Effector memory CD4-positive, alpha-beta T cell (primary cell): ENCODE data around the gene C9orf50.

Experiments used
- DNase-seq, 3 donors: peaks; one replicate each; pipeline ENCODE4 v3.0.0-alpha.2; 2020
- H3K27ac ChIP-seq: 2 replicates; pipeline ENCODE4 v1.7.0; 2013; ENCODE audit warnings: mild to moderate bottlenecking, low read length, moderate library complexity; ENCODE audit not compliant: insufficient read depth, poor library complexity, severe bottlenecking
- H3K27me3 ChIP-seq: replicated peaks from 2 replicates; pipeline ENCODE4 v1.7.0; 2013; ENCODE audit warnings: mild to moderate bottlenecking, low read length; ENCODE audit not compliant: insufficient read depth, control insufficient read depth, poor library complexity, severe bottlenecking
- H3K36me3 ChIP-seq: 2 replicates; pipeline ENCODE4 v1.7.0; 2013; ENCODE audit warnings: mild to moderate bottlenecking, low read length, moderate library complexity; ENCODE audit not compliant: control insufficient read depth, insufficient read depth
- H3K4me1 ChIP-seq: 2 replicates; pipeline ENCODE4 v1.7.0; 2013; ENCODE audit warnings: low read length, mild to moderate bottlenecking; ENCODE audit not compliant: control insufficient read depth, insufficient read depth, poor library complexity, severe bottlenecking
- H3K4me3 ChIP-seq: 2 replicates; pipeline ENCODE4 v1.7.0; 2013; ENCODE audit warnings: low read length, low read depth, mild to moderate bottlenecking; ENCODE audit not compliant: insufficient read depth, poor library complexity, severe bottlenecking
- H3K9me3 ChIP-seq: 2 replicates; pipeline ENCODE4 v1.7.0; 2013; ENCODE audit warnings: mild to moderate bottlenecking, low read length, moderate library complexity; ENCODE audit not compliant: control insufficient read depth

The C9orf50 gene

GRCh38 chr9:129624947-129625346 lies 4.0 kb upstream of the C9orf50 start:
- H3K9me3 ChIP-seq = no peaks in the 10 kb centered on the region
- DNase-seq = peak in 1 of 3 donors; percentile 37
- H3K27ac ChIP-seq = no peak overlapping the region
- peaks cover 21% of the 10 kb centered on the region for H3K27me3 ChIP-seq
- H3K36me3 ChIP-seq = no peaks in the 10 kb centered on the region
- no peak overlapping the region for H3K4me3 ChIP-seq
- peaks cover 49% of the 10 kb centered on the region for H3K4me1 ChIP-seq

- DNase-seq = peak; percentile 36 to 55 (median 39)
- Histone ChIP-seq H3K4me3 (no peak overlapping the region), H3K36me3 (no peaks in the 10 kb centered on the region), H3K9me3 (no peaks in the 10 kb centered on the region), H3K27me3 (peaks cover 25% of the 10 kb centered on the region), H3K4me1 (peaks cover 48% of the 10 kb centered on the region), H3K27ac (no peak overlapping the region)
These were observed 3.4 kb upstream of the C9orf50 start for GRCh38 chr9:129624168-129624759.

GRCh38 chr9:129623331-129623730 lies 2.4 kb upstream of the C9orf50 start:
- Histone ChIP-seq H3K27ac (no peak overlapping the region), H3K4me3 (no peak overlapping the region), H3K27me3 (peaks cover 28% of the 10 kb centered on the region), H3K36me3 (no peaks in the 10 kb centered on the region), H3K4me1 (peaks cover 42% of the 10 kb centered on the region), H3K9me3 (no peaks in the 10 kb centered on the region)
- no peak for DNase-seq

- no peak for DNase-seq
- Histone ChIP-seq H3K27me3 (peaks cover 28% of the 10 kb centered on the region), H3K9me3 (no peaks in the 10 kb centered on the region), H3K27ac (no peak overlapping the region), H3K4me1 (peaks cover 18% of the 10 kb centered on the region), H3K36me3 (no peaks in the 10 kb centered on the region), H3K4me3 (no peak overlapping the region)
These were observed 873 bp downstream of the C9orf50 start for GRCh38 chr9:129619787-129620668.

GRCh38 chr9:129617167-129617566 lies 3.7 kb downstream of the C9orf50 start:
- Histone ChIP-seq H3K27ac (no peak overlapping the region), H3K36me3 (no peaks in the 10 kb centered on the region), H3K27me3 (peaks cover 28% of the 10 kb centered on the region), H3K4me3 (no peak overlapping the region), H3K4me1 (peaks cover 9% of the 10 kb centered on the region), H3K9me3 (no peaks in the 10 kb centered on the region)
- DNase-seq = no peak

GRCh38 chr9:129615407-129616285 lies 5.3 kb downstream of the C9orf50 start:
- H3K4me1 ChIP-seq = peaks cover 16% of the 10 kb centered on the region
- H3K36me3 ChIP-seq = no peaks in the 10 kb centered on the region
- H3K27ac ChIP-seq = no peak overlapping the region
- H3K4me3 ChIP-seq = no peak overlapping the region
- no peak for DNase-seq
- peaks cover 14% of the 10 kb centered on the region for H3K27me3 ChIP-seq
- H3K9me3 ChIP-seq = no peaks in the 10 kb centered on the region

- H3K4me1 ChIP-seq = peaks cover 12% of the 10 kb centered on the region
- no peaks in the 10 kb centered on the region for H3K9me3 ChIP-seq
These were observed 6.0 kb downstream of the C9orf50 start for GRCh38 chr9:129614932-129615331.

GRCh38 chr9:129613520-129614175 lies 7.3 kb downstream of the C9orf50 start:
- Histone ChIP-seq H3K27me3 (no peaks in the 10 kb centered on the region), H3K4me1 (peaks cover 15% of the 10 kb centered on the region), H3K27ac (no peak overlapping the region), H3K36me3 (no peaks in the 10 kb centered on the region), H3K9me3 (no peaks in the 10 kb centered on the region), H3K4me3 (no peak overlapping the region)
- DNase-seq = no peak

More at GRCh38 chr9:129614932-129615331, 6.0 kb downstream of the C9orf50 start:
- Histone ChIP-seq H3K4me3 (no peak overlapping the region), H3K36me3 (no peaks in the 10 kb centered on the region), H3K27ac (no peak overlapping the region), H3K27me3 (peaks cover 7% of the 10 kb centered on the region)
- no peak for DNase-seq

GRCh38 chr9:129612815-129613519 lies 7.9 kb downstream of the C9orf50 start:
- Histone ChIP-seq H3K9me3 (no peaks in the 10 kb centered on the region), H3K27ac (no peak overlapping the region), H3K36me3 (no peaks in the 10 kb centered on the region), H3K27me3 (no peaks in the 10 kb centered on the region), H3K4me1 (peaks cover 17% of the 10 kb centered on the region), H3K4me3 (no peak overlapping the region)
- no peak for DNase-seq
